Activated naive CD4-positive, alpha-beta T cell (primary cell): Measurements from ENCODE around the gene NPIPA8.
"Not testable (repeated sequence)": the region's sequence is repeated elsewhere in the genome, so short reads cannot be mapped to it uniquely, and the experiment has no call there.

Experiments
- DNase-seq, 4 experiments: peaks; one replicate each; lab custom pipeline; 2025; lab: John Stamatoyannopoulos, UW

The NPIPA8 gene

GRCh38 chr16:18336636-18337035 lies at the start of gene NPIPA8:
Gene NPIPA8 (minus strand): TSS chr16:18336736. CDS start chr16:18332662, 4,074 bp downstream.
- not testable (repeated sequence) for DNase-seq

DNA sequence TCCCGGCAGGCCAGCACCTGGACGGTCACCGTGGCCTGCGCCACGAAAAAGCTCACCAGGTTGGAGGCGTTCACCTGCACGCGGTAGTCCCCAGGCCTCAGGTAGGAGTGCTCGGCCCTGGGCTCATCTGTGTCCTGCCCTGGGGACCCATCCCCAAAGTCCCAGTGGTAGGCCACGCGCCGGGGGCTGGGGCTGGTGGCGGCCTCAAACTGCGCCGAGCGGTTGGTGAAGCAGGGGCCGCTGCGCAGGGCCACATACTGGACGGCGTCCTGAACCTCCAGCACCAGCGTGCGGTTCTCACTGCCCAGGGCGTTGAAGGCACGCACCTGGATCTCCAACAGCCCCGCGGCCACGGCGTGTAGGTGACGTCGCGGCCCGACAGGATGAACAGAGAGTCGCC lies 48.7 kb upstream of the NPIPA8 start:
- DNase-seq = not testable (repeated sequence)

- DNase-seq = not testable (repeated sequence)
Measured at GRCh38 chr16:18384869-18385268, 48.3 kb upstream of the NPIPA8 start.

- DNase-seq = not testable (repeated sequence)
Measured at GRCh38 chr16:18384098-18384636, 47.6 kb upstream of the NPIPA8 start.

GRCh38 chr16:18382696-18383095 lies 46.2 kb upstream of the NPIPA8 start:
- not testable (repeated sequence) for DNase-seq

GRCh38 chr16:18347742-18348141 lies 11.2 kb upstream of the NPIPA8 start:
- not testable (repeated sequence) for DNase-seq

GRCh38 chr16:18346993-18347392 lies 10.5 kb upstream of the NPIPA8 start:
- not testable (repeated sequence) for DNase-seq

GRCh38 chr16:18344634-18345033 lies 8.1 kb upstream of the NPIPA8 start:
- not testable (repeated sequence) for DNase-seq

- not testable (repeated sequence) for DNase-seq
Measured at GRCh38 chr16:18341986-18342385, 5.5 kb upstream of the NPIPA8 start.

DNA sequence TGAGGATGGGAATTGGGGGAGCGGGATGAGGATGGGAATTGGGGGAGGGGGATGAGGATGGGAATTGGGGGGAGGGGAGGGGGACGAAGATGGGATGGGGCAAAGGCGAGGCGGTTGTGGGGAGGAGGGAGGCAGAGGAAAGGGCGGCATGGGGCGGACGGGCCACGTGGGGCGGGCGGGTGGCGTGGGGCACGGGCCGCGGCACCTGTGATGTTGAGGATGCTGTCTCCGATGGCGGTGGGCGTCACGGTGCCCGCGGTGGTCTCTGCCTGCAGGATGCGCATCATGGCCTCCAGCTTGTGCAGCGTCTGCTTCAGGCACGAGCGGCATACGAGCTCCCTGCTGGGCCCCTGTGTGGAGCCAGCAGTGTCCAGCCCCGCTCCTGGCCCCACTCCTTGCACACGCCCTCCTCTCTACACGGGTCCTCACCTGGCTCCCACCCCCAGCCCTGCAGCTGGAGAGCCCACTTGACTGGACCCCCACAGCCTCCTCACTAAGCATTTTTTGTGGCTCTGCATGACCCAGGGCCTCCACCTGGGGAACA lies 5.0 kb upstream of the NPIPA8 start:
- DNase-seq = not testable (repeated sequence)

DNA sequence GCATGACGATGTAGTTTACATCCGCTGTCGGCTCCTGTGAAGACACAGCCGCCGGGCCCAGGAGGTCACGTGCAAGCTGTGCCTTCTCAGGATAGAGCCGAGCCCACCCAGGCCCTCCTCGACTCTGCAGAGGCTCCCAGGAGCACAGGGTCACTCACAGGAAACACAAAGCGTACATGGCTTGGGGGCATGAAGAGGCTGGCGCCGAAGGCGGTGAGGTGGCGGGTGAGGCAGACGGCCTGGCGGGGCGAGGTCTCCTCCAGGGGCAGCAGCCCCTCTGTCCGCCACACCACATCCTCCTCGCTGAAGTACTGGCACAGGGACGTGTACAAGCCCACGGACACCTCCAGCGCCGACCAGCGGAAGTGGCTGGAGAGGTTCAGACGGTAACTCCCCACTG lies 2.7 kb upstream of the NPIPA8 start:
- DNase-seq = not testable (repeated sequence)

- DNase-seq = not testable (repeated sequence)
Measured at GRCh38 chr16:18311811-18312210, 24.7 kb downstream of the NPIPA8 start.

DNA sequence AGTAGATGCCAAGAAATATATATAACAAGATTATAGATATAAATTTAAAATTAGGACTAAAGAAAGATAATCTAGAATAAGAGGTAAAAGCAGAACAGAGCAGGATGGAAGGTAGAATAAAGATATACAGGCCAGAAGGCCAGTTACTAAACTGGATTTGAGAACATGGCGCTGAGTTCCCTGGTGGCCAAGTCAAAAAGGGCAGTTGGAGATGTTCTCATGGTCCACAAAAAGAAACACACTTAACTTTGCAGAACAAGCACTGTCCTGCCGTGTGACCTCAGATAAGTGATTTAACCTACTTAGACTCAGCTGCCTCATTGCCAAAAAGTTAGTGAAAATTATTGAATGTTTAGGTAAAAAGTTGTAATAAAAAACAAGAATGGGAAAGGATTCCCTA lies 27.4 kb downstream of the NPIPA8 start:
- not testable (repeated sequence) for DNase-seq

GRCh38 chr16:18307241-18307640 lies 29.3 kb downstream of the NPIPA8 start:
- not testable (repeated sequence) for DNase-seq

DNA sequence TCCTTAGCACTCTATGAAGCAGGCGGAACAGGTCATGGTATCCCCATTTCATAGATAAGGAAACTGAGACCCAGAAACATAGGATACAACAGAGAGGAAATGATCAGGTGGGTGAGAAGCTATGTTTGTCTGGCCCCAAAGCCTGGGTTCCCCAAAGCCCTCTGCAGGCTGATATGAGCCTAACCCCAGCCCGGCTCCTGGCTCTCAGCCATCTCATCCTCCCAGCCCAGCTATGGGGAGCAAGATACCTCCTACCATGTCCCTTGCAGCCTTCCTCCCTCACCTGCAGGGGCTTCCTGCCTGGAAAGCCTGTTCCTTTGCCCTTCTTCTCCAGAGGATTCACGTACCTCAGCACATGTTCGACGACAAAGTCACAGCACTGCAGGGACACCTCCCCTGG lies 30.5 kb downstream of the NPIPA8 start:
- not testable (repeated sequence) for DNase-seq

GRCh38 chr16:18303059-18303706 lies 33.4 kb downstream of the NPIPA8 start:
- not testable (repeated sequence) for DNase-seq

- DNase-seq = not testable (repeated sequence)
Measured at GRCh38 chr16:18297714-18298113, 38.8 kb downstream of the NPIPA8 start.

DNA sequence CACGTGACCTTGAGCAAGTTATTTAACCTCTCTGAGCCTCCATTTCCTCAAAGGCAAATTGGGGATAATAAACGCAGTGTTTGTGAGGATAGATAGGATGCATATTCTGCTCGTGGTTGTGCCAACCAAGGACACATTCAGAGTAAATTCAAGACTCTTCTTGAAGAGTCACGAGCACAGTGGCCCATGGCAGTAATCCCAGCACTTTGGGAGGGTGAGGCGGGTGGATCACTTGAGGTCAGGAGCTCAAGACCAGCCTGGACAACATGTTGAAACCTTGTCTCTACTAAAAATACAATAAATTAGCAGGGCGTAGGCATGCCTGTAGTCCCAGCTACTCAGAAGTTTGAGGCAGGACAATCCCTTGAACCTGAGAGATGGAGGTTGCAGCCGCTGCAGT lies 39.6 kb downstream of the NPIPA8 start:
- DNase-seq = not testable (repeated sequence)

DNA sequence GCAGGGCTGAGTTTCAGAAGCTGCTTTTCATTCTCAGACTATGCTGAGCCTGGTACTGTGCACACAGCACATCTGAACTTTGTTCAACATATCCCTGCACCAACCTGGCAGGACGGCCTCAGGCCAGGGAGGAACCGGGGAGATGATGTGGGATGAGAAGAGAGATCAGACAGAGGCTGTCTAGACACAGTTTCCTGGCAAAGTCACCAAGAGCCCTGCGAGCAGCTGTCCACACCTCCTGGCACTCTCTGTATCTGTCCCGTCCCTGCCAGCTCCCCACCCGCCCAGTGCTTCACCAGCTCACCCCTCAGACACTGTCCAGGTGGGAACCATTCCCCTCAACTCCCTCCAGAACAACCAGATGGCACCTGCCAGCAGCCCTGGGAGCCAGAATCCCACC lies 42.2 kb downstream of the NPIPA8 start:
- DNase-seq = not testable (repeated sequence)

GRCh38 chr16:18293337-18293956 lies 43.1 kb downstream of the NPIPA8 start:
- DNase-seq = not testable (repeated sequence)

GRCh38 chr16:18290959-18291358 lies 45.6 kb downstream of the NPIPA8 start:
- DNase-seq = not testable (repeated sequence)

DNA sequence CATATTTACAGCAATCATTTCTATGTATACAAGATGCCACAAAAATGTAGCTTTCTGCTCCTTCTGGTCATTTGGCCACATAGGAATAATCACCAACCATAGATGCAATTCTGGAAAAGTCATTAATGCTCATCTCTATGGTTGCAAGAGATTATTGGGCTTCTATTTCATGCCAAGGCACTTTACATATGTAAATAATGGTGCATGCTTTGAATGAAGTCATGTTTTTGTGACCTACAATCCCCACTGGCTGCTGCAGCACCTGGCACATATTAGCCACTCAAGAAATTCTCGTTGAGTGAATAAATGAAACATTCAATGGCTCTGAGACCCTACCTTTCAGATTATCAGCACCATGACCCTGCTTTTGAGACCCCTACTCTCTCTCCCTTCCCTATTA lies 50.2 kb downstream of the NPIPA8 start:
- not testable (repeated sequence) for DNase-seq

DNA sequence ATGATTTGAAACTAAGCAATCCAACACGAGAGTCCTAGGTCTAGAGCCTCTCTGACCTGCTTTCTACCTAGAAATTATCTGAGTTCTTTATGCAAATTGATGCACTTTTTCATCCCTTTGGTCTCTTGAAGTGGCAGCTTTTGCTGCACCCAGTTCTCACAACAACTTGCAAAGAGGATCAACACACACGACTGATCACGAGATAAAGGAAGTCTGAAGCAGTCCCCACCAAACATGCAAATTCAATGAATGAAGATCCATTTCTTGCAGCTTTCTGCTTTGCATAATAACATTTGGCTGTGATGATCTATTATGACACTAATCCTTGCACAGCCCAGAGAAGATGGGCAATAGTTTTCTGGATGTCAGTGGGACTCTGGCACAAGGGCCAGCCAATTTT lies 56.2 kb downstream of the NPIPA8 start:
- DNase-seq = not testable (repeated sequence)
